OCI-M2 (cell line): ENCODE results near the gene PRDM5.

ENCODE experiments used
- DNase-seq: peaks from one replicate; lab custom pipeline; 2025; ENCODE audit not compliant: unreplicated experiment; lab: John Stamatoyannopoulos, UW

The PRDM5 gene

DNA sequence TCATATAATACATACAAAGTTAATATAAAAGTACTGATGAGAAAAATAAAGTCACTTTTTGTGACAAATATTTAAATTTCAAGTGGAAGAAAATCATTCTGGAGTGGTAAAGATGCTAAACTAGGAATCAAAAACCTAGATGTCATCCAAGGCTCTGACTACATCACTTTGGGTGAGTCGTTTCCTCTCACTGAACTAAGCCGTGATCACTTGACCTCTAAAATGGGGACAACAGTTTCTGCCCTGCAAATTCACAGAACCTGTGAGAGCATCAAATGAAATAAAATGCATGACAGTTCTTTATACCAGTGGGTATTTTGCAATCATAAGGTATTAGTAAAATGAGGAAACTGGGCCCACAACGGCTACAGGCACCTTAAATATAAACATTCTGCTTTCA is 63.8 kb downstream of the PRDM5 start:
- no peak for DNase-seq

DNA sequence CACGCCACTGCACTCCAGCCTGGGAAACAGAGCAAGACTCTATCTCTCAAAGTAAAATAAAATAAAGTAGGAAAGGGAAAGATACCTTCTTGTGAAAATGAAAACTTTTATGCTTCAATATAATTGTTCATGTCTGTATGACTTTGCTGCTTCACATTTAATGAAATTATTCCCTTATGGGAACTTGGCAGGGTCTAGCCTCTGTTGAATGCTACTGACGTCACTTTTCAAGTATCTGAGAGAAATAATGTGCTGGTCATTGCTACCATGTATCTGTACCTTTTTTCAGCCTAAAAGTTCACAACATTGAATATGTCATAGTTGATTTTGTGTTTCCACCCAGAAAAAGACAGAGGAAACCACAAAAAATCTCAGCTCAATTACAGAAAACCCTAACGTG is 65.2 kb downstream of the PRDM5 start:
- no peak for DNase-seq

DNA sequence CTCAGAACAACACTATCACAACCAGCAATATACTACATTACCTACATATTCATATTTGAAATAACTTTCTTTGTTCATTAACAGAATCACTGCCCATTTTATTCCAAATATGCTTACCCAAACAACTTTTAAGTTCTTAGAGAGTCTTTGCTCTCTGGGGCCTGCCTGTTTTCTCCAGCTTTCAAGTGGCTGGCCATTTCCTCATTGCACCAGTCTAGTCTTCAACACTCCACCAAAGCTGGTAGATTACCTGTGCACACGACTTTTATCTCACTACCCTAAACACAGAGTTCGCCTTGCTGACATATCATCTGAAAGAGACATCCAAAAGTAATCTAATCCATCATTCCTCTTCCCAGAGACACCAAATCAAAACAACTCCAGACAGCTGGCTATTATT is 66.2 kb downstream of the PRDM5 start:
- DNase-seq: no peak

DNA sequence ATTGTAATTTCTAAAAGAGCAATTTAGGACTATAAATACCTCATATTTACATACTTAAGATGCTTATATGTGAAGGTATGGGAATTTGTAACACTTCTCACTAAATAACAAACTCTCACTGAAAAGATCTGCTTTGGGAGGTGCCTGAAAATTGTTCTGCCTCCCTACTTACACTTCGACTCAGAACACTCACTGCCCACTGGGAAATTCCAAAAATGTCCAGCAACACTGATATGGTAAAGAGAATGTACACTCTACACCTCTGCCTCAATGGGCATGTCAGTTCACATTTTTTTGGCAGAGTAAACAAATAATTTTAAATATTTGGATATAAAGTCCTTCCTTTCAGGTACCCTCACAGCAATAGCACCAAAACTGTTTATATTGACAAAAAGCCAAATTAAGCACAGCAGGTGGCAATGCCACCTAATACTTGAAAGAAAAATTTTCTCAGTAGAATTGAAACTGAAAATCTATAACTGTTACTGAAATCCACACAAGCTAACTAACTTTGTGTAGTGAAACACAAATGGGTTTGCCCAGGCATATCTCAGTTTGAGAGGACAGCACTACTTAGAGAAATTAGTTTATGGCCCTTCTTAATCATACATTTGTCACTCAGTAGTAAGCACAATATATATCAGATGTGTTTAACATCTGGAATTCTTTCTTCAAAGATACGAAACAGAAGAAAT is 67.1 kb downstream of the PRDM5 start:
- no peak for DNase-seq

DNA sequence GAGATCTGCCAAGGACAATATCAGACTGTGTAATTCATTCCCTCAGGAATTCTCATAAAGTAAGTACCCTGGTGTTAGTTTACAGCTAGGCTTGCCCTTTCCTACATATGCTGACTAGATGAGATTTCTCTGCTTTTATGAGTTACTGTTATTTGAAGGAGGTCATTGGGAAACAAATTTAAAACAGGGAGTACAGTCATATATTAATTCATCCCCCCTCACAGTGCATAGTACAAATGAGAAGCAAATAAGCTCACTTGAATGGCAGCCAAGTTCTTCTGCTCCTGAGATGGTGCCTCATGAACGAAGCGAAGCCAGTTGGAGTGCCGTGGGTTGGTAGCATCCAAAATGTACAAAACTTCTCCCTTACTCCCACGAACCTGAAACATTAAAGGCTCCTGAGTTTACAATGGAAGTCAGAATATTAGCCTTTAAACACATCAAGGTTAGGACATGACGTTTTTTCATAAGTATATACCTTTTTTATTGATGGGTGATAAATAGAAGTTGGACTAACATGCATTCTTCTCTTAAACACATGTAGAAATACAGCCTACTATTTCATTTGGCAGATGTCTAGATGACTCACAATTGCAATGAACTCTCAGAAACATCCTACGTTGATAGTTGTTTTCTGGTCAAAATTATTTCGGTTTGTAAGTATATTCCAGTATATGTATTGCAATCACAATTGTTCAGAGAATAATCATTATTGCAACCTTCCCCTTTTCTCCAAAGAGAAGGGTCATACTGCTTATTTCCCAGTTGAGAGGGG is 69.2 kb downstream of the PRDM5 start:
- no peak for DNase-seq

DNA sequence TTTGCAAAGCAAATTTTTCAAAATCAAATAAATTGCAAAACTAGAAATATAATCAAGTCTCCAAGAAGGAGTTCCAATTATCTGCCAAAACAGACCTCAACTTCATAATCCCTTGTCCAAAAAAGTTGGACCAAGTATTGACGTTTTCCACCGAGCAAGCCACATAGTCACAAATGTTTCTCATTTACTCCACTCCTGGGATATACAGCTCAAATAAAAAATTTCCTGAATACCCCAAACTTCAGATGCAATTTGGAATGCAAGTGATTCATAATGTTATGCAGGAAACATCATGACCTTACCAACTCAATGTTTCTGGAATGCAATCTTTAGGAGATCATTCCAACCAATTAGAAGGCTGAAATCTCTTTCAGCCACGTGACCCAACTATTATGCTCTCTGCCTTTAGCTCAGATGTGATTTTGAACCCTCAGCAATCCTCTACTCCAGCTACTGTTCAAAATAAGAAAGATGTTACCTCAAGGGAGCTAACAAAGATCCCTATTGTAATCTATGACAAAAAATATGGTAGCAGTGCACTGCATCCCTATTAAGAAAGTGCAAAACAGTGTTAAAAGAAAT is 72.4 kb downstream of the PRDM5 start:
- DNase-seq: no peak

DNA sequence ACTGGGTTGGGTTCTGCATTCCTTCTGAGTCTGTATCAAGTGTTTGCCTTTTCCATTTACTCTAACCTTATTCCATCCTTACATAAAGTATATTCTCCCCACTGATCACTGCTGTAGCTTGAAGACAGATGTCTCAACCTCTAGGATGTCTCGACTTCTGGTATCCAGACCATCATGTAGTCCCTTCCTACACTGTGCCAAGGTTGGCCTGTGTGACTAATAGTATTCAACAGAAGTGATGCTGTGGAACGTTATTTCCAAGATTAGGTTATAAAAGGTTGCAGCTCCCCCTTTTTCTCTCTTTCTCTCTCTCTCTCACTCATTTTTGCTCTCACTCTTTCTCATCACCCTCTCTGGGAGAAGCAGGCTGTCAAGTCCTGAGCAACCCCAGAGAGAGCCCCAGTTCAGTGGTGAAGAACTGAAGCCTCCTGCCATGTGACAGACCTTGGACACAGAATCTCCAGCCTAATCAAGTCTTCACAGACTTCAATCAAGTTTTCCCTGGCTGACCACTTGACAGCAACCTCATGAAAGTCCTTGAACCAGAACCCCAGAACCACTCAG is 75.4 kb downstream of the PRDM5 start:
- no peak for DNase-seq

DNA sequence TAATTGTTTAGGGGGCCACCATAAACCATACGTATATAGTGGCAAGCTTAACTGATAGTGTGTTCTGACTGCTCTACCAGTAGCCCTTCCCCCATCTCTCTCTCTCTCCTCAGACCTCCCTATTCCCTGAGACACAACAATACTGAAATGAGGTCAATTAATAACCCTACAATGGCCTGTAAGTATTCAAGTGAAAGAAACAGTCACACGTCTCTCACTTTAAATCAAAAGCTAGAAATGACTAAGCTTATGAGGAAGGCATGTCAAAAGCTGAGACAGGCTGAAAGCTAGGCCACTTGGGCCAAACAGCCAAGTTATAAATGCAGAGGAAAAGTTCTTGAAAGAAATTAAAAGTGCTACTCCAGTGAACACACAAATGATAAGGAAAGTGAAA is 78.0 kb downstream of the PRDM5 start:
- DNase-seq: no peak

DNA sequence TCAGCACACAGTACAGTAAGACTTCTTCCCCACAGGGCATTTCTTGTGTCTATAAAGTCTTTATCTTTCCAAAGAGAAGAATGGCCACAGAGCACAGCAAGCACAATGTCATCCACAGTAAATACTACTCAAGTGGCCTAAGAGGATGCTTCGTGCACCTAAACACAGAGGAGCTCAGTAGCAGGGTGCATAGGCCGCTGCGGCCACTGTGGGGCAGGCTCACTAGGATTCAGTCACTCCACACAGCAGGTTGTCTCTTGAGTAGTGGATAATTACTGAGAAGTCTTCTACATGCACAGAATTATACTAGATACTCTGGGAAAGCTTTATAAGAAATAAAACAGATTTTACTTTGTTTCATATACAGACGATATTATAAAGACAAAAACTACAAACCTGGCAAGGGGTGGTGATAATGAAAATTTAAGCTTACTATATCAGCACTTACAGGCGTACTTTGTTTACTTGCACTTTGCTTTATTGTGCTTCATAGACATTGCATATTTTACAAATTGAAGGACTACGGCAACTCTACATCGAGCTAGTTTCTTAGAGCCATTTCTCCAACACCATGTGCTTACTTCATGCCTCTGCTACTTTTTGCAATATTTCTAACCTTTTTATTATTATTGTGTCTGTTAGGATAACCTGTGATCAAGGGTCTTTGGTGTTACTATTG is 78.5 kb downstream of the PRDM5 start:
- no peak for DNase-seq

DNA sequence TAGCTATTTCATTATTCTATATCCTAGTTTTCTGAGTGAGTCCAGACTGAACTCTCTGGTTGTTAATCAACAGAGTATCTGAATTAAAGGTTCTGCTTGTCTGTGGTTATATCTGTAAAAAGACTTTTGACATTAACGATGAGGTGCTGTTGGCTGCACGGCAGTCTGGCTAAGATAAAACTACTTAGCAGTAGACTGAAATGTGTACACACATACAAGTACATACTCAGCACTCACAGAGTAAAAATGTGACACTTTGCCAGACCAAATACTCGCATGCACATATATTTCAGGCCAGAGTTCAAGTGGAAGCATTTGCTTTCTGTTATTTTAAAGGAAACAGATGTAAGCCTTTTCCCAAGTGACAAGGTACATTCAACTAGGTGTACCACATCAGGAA is 80.5 kb downstream of the PRDM5 start:
- DNase-seq: no peak

DNA sequence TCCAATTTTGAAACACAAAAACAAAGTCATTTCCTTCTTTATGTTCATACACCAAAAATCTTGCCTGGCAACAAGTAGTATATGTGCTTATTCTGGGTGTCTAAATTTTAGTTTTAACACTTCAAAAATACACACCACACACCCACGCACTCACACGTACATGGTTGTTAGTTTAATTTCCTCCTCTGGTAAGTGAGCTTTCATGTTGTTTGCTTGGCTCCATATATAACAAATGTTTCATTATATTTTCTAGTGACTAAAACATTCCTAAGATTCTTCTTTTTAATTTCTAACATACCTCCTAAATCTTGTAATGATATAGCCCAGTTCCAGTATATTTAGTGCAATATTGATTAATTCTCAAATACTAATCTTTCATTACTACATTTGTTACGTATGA is 80.9 kb downstream of the PRDM5 start:
- no peak for DNase-seq

DNA sequence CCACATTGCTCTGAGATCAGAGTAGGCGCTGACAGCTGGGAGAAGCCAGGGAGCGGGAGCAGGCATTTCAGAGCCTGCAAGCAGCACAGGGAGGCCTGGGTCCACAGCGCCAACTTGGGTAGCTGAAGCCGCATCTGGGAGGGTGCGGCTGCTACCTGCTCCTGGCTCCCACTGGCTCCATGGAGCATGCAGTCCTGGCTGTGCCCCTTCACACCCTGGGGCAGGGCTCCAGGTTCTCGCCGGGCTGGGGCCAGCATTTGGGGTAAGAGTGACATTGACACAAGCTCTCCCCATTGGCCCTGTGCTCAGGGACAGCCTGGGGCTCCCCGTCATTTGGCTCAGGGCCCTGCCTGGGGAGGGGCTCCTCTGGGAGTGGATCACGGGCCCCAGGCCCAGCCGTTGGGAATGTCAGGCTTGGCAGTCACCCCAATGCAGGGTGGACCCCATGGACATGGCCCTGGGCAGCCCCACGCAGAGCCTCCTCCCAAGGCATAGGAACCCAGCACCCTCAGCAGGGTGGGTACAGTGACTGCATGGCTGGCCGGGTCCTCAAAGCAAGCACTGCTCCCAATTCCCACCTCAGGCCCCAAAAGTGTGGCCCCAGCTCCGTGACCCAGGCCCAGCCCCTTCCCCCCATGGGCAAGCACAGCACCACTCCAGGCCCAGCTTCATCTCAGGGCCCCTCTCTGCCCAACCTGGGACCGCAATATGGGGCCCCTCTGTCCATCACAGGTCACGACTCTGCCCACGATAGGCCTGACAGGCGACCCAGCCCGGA is 82.4 kb downstream of the PRDM5 start:
- no peak for DNase-seq

DNA sequence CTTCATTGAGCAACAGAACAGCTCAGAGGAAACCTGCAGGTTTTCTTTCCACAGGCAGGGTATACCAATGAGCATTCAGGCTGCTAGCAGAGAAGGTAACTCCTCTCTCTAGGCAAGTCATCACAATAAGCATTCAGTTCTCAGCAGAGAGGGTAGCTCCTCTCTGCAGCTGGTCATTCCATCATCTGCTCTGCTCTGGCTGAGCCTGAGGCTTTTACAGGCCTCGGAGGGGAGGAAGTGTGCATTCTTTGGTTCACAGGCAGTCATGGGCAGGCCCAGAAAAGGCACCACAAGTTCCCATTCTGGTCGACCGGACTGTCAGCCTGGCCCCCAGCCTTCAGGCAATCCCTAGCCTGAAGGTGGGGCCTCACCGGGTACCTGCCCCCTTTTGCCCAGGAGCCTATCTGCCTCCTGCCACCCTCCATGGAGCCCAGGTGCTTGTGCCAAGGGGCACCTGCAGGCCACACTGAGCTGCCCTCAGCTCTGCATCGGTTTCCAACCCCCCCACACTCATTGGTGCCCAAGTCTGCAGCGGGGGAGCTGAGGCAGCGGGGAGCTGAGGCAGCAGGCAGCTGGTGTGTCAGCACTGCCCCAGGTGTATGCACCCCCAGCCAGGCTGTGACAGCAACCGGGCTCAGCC is 83.1 kb downstream of the PRDM5 start:
- DNase-seq: no peak

DNA sequence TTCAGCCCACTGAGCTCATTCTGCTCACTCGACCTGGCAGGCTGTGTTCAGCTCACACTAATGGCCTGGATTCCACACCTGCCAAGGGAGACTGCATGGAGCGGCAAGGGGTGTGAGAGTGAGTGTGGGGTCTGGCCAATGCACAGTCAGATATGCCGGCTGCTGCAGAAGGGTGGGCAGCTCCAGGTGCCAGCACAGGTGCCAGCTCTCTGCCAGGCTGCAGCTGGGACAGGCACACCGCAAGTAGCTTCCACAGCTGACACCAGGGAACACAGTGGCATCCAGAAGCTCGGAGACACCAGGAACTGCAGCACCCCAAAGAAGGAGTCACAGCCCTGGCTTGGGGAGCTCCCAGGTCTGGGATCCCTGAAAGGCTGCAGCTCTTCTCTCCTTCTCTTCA is 83.7 kb downstream of the PRDM5 start:
- no peak for DNase-seq

DNA sequence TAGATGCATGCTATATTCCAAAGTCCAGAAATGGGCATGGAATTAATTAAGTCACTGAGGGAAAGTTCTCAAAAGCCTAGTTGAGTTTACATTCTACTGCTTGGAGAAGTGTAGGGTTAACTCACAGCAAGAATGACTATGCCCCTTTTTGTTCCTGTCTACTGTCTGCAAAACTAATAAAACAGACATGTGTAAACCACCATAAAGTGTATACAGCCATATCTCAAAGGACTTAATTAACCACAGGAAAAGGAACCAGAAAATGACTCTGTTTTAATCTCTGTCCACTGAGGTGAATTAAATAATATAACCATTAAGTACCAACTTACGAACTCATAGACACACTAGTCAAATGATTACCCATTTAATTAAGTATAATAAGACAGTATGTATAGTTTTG is 84.9 kb downstream of the PRDM5 start:
- DNase-seq: no peak

DNA sequence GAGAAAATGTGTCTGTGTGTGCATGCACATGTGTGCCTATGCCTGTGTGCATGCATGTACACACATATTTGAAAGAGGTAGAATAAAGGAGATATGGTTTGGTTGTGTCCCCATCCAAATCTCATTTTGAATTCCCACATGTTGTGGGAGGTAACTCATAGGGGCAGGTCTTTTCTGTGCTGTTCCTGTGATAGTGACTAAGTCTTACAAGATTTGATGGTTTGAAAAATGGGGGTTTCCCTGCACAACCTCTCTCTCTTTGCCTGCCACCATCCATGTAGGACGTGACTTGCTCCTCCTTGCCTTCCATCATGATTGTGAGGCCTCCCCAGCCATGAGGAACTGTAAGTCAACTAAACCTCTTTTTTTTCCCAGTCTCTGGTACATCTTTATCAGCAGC is 87.2 kb downstream of the PRDM5 start:
- DNase-seq: no peak

DNA sequence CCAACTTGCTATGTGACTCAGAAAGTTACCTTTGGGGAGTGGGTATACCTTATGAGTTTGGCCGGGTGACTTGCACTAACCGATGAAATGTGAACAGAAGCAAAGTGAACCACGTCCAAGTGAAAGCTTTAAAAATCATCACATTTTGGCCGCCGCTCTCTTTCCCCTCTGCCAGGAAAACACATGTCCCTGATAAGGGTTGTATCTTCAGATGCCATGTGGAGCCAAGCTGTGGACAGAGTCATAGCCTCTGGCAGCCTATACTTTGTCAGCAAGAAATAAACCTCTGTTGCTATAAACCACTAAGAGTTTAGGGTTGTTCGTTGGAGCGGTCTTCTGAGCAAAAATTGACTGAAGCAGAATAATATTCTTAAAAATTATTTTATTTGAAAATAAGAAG is 92.3 kb downstream of the PRDM5 start:
- no peak for DNase-seq

DNA sequence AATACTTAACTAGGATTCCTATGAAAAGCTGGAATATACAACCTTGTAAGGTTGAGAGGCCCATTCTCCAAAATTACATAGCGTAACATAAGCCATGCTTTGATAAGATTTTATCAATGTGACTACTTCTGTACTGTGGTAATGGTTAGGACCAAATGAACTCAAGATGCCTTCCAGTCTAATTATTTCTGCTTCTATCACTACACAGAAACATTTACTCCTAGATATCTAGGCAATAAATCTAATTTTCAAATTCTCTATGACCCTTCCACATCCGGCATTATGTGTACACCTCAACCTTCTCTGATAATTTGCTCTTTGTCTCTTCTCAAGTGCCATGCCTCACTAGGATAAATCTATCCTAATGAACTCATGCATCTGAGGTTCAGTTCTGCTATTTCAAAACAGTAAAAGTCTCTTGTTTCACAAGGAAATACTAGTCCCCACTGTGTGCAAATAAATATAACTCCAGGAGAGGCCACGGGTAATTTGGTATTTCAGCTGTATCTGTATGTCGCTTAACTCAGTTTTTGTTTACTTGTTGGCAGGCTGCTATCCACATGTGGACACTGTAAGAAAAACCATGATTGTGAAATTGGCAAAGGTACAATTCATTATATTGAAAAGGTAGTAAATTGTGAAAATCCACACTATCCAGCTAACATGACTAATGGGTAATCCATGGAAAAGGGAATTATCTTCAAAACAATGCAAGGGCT is 93.3 kb downstream of the PRDM5 start:
- no peak for DNase-seq

DNA sequence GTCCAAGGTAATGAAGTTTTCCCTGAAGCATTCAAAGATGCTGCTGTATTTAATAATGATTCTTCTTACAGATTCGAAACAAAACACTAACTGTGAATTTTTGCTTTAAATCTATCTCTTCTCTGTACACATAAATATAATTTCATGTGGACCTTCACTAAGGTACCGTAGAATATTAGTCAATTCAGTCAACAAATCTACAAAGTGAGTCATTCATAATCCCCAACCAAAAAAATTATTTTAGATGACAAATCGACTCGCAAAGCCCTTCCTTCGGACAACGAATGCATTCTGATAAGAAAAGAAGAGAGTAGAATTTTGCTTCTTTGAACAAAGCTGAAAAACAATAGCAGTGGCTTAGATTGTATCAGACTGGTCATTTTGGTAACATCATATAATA is 95.7 kb downstream of the PRDM5 start:
- DNase-seq: no peak

DNA sequence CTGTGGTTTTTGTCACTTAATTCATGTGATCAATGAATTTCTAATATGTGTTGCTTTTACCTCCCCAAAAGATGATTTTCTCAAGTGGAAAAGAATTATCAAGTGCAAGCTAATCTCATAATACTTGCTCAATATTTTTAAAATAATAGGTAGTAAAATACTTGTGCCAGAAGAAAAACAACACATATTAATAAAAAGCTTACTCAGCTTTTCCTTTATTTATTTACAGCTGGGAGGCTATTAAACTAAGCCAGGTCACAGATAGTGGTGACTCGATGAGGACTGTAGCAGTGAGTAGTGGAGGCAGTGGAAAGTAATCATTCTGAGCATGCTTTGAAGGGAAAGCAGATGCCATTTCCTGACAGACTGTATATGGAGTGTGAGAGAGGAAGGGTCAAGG is 96.1 kb downstream of the PRDM5 start:
- DNase-seq: no peak
